Right atrium auricular region (tissue), 2 donors: ENCODE results near the gene TSPAN1. TPM values are rescaled to one million over a fixed set of nuclear protein-coding genes. Genes with fewer than 3 reads are reported as not detected.

Source experiments
- DNase-seq: peaks from one replicate; pipeline ENCODE4 v3.0.0-alpha.2; 2019; ENCODE audit warnings: low spot score
- H3K27ac ChIP-seq, 2 donors: fragments of 200-600 bp; sonication (generic); 1 replicate in 1 of 2; 2 replicates in 1 of 2; pipeline ENCODE4 v1.5.1; 2016 to 2019
- H3K27me3 ChIP-seq, 2 donors: fragments of 200-600 bp; sonication (generic); one replicate each; pipeline versions ENCODE4 v1.5.1 to v1.6.0; 2017 to 2019
- H3K36me3 ChIP-seq: fragments of 200-600 bp; sonication (generic); one replicate; pipeline ENCODE4 v1.5.1; 2016
- H3K4me1 ChIP-seq, 2 donors: fragments of 200-600 bp; sonication (generic); one replicate each; pipeline versions ENCODE4 v1.5.1 to v1.6.0; 2017 to 2019
- H3K4me3 ChIP-seq, 2 donors: fragments of 200-600 bp; sonication (generic); 1 replicate in 1 of 2; 2 replicates in 1 of 2; pipeline ENCODE4 v1.5.1; 2017 to 2019; ENCODE audit warnings: mild to moderate bottlenecking in 1 of 2, moderate library complexity in 1 of 2
- H3K9me3 ChIP-seq, 2 donors: fragments of 200-600 bp; sonication (generic); one replicate each; pipeline ENCODE4 v1.5.1; 2019
- total RNA-seq, 2 donors: library from RNA; depleted of rRNA; stranded (reverse); fragments of >200 nt; gene quantifications; one replicate each; pipeline ENCODE4 v1.1.0, GENCODE V29; 2016
- TF ChIP-seq, protein P1 (sequence below), 2 donors: fragments of 200-600 bp; sonication (generic); IDR thresholded peaks; one replicate each; pipeline ENCODE4 v1.5.1; 2019; ENCODE audit warnings: antibody characterized with exemption in 2 of 2

TSPAN1 gene
- total RNA-seq, 2 donors from 2014 or later = 2.0 to 2.3 TPM

GRCh38 chr1:46166521-46167462, 8.1 kb upstream of the TSPAN1 start:
- TF ChIP-seq, protein P1, sequence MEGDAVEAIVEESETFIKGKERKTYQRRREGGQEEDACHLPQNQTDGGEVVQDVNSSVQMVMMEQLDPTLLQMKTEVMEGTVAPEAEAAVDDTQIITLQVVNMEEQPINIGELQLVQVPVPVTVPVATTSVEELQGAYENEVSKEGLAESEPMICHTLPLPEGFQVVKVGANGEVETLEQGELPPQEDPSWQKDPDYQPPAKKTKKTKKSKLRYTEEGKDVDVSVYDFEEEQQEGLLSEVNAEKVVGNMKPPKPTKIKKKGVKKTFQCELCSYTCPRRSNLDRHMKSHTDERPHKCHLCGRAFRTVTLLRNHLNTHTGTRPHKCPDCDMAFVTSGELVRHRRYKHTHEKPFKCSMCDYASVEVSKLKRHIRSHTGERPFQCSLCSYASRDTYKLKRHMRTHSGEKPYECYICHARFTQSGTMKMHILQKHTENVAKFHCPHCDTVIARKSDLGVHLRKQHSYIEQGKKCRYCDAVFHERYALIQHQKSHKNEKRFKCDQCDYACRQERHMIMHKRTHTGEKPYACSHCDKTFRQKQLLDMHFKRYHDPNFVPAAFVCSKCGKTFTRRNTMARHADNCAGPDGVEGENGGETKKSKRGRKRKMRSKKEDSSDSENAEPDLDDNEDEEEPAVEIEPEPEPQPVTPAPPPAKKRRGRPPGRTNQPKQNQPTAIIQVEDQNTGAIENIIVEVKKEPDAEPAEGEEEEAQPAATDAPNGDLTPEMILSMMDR (IDR thresholded peaks at IDR 0.05) = no peak
- no peaks in the 10 kb centered on the region for H3K27me3 ChIP-seq
- peak overlapping the region; percentile 68 to 77 for H3K27ac ChIP-seq
- peak overlapping the region; percentile 38 to 48 for H3K4me3 ChIP-seq
- H3K9me3 ChIP-seq = no peaks in the 10 kb centered on the region
- peaks cover 0 to 48% of the 10 kb centered on the region in 2 donors for H3K4me1 ChIP-seq
- H3K36me3 ChIP-seq = no peaks in the 10 kb centered on the region
- peak; percentile 80 for DNase-seq

- H3K9me3 ChIP-seq = no peaks in the 10 kb centered on the region
- H3K4me1 ChIP-seq = peaks cover 0 to 63% of the 10 kb centered on the region in 2 donors
- DNase-seq = no peak
- TF ChIP-seq, protein P1 (IDR thresholded peaks at IDR 0.05) = no peak
- peak overlapping the region in 1 of 2 donors; percentile 68 for H3K27ac ChIP-seq
- H3K4me3 ChIP-seq = no peak overlapping the region
- H3K36me3 ChIP-seq = no peaks in the 10 kb centered on the region
- no peaks in the 10 kb centered on the region for H3K27me3 ChIP-seq
Measured at GRCh38 chr1:46168477-46168876, 6.4 kb upstream of the TSPAN1 start.

- Histone ChIP-seq H3K36me3 (no peaks in the 10 kb centered on the region), H3K27me3 (no peaks in the 10 kb centered on the region), H3K9me3 (no peaks in the 10 kb centered on the region), H3K27ac (peak overlapping the region; percentile 48 to 76), H3K4me3 (no peak overlapping the region), H3K4me1 (peaks cover 0 to 78% of the 10 kb centered on the region in 2 donors)
- TF ChIP-seq, protein P1 (IDR thresholded peaks at IDR 0.05) = no peak
- DNase-seq = no peak
Measured at GRCh38 chr1:46169811-46170454, 5.0 kb upstream of the TSPAN1 start.

- peaks cover 0 to 82% of the 10 kb centered on the region in 2 donors for H3K4me1 ChIP-seq
- H3K27ac ChIP-seq = peak overlapping the region; percentile 58 to 76
- no peaks in the 10 kb centered on the region for H3K27me3 ChIP-seq
- no peaks in the 10 kb centered on the region for H3K9me3 ChIP-seq
- TF ChIP-seq, protein P1 (IDR thresholded peaks at IDR 0.05) = no peak
- DNase-seq = no peak
- no peak overlapping the region for H3K4me3 ChIP-seq
- H3K36me3 ChIP-seq = no peaks in the 10 kb centered on the region
Measured at GRCh38 chr1:46171351-46171750, 3.5 kb upstream of the TSPAN1 start.

DNA sequence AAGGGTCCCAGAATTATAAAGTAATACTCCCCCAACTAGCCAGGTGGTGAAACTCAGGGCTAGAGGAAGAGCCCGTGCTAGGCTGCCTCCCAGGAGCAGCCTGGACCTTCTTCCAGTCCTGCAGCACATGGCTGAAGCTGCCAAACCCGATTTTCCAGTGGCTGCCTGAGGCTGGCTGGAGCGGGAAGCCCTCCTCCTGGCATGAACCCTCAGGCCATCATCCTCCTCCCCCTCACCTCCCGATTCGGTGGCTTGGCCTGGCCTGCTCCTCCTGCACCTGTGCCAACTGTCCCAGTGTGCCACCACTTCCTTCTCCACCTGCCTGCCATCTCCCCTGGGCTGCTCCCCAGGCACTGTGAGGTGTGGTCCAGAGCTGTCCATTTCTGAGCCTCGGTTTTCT, 3.0 kb upstream of the TSPAN1 start:
- peak overlapping the region; percentile 58 to 76 for H3K27ac ChIP-seq
- no peak for DNase-seq

More for the DNA sequence above, 3.0 kb upstream of the TSPAN1 start:
- Histone ChIP-seq H3K27me3 (no peaks in the 10 kb centered on the region), H3K9me3 (no peaks in the 10 kb centered on the region), H3K4me3 (no peak overlapping the region), H3K4me1 (peaks cover 0 to 78% of the 10 kb centered on the region in 2 donors), H3K36me3 (no peaks in the 10 kb centered on the region)
- TF ChIP-seq, protein P1 (IDR thresholded peaks at IDR 0.05) = no peak
